HG02870 (cell line): ENCODE measurements around the gene USP44.
"Not testable (repeated sequence)": the region's sequence is repeated elsewhere in the genome, so short reads cannot be mapped to it uniquely, and the experiment has no call there.

Experiments used
- ATAC-seq: cut with Tn5 transposase; IDR thresholded peaks from one replicate; pipeline ENCODE4 v1.9.1; 2021; ENCODE audit warnings: mild to moderate bottlenecking, moderate library complexity; ENCODE audit not compliant: unreplicated experiment

Gene USP44

DNA sequence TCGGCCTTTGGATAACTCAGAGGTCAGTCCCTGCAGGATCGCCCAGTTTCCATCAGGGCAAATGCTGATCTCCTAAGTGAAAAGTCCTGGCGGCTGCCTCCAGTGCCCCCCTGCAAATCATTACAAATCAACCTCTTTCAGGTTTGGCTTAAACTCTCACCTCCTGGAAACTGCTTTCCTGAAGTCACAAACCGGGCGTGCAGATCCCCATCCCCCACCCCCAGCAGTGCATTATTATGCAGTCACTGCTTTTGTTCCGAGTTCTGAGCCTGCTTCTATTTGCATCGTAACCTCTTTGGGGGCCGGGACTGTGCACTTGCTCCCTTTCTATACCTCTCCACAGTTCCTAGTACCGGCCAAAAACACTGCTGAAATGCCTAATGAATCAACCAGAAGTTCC, at the start of gene USP44:
TSS of gene USP44 (minus strand) at position 172 of the 400 bp plus-strand sequence. CDS start 17,220 bp downstream, outside the sequence.
- no peak for ATAC-seq

DNA sequence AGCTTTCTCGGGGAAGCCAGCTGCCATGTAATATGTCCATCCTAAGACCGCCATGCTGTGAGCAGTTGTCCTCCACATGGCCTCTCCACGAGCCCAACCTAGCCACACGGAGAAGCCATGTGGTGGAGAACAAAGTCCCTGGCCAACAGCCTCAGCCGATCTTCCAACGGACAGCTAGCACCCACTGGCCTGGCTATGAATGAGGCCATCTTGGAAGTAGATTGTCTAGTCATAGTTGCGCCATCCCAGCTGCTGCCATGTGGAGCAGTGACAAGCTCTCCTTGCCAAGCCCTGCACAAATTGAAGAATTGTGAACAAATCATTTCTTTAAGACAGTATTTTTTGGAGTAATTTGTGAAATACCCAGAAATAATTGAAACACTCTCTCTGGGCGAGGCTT, 49.3 kb upstream of the USP44 start:
- no peak for ATAC-seq

DNA sequence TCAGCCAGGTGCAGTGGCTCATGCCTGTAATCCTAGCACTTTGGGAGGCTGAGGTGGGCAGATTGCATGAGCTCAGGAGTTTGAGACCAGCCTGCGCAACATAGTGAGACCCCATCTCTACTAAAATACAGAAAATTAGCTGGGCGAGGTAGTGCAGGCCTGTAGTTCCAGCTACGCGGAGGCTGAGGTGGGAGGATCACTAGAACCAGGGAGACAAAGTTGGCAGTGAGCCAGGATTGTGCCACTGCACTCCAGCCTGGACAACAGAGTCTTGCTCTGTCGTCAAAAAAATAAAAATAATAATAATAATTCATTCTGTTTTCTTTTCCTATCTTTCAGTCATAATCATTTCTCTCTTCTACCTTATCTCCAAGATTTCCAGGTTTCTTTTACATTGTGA, 48.6 kb upstream of the USP44 start:
- no peak for ATAC-seq

DNA sequence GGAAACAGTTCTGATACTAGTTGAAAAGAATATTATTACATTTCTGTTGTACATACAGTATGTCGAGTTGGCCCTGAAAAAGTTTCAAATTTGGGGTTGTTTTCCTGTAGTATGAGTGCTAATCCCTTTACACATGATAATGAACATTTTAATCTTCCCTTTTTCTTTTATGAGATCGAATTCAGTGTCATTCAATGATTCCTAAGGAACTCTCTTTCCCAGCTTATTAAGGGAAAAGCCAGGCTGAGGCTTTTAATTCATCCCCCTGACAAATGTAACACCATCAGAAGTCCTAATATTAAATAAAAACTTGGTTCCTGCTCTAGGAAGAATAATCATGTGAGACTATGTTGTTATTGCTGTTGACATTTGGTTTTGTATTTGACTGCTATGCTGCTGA, 42.9 kb upstream of the USP44 start:
- ATAC-seq, result no peak

DNA sequence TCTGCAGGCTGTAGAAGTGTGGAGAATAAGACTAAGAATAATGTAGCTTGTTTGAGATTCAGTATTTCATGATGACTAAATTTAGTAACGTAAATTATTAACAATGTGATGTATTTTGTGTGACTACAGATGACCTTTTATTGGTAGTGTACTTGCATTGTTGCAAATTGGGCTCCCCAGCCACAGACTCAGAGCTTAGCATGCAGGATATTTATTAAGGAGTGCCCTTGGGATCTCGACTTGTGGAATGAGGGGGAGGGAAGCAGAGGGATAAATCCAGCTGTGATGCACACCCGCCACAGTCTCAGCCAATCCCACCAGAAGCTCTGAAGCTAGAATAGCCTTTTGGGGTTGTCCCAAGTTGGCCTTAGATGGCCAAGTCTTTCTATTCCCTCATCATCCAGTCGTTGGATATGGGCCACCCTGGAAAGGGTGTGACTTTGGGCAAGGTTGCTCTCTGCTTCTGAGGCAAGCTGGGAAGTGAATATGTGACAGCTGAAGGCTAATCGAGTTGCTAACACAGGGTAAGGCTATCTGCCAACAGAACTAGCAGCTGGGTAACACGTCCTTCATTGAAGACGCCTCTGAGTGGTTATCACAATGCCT, 42.1 kb upstream of the USP44 start:
- ATAC-seq, result no peak

DNA sequence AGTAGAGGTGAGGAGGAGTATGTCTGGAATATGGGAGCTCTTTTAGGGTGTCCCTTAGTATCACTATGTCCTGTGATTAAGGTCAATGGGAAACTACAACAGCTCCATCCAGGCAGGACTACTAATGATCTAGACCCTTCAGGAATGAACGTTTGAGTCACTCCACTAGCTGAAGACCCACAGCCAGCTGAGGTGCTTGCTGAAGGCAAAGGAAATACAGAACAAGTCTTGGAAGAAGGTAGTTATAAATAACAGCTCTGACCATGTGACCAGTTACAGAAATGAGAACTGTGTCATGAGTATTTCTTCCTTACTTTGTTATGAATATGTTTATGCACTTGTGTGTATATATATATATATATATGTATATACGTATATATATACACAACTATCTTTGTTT, 40.5 kb upstream of the USP44 start:
- ATAC-seq, result no peak

DNA sequence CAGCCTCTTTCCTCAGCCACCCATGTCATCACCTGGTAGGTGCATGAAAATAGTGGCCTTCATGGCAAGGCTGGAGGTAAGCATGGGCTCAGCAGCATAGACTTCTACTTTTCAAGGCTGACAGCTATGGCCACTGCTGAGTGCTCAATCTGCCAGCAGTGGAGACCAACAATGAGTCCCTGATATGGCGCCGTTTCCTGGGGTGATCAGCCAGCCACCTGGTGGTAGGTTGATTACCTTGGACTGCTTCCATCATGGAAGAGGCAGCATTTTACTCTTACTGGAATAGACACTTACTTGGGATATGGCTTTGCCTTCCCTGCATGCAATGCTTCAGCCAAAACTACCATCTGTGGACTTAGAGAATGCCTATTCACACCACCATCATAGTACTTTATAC, 39.5 kb upstream of the USP44 start:
- no peak for ATAC-seq

DNA sequence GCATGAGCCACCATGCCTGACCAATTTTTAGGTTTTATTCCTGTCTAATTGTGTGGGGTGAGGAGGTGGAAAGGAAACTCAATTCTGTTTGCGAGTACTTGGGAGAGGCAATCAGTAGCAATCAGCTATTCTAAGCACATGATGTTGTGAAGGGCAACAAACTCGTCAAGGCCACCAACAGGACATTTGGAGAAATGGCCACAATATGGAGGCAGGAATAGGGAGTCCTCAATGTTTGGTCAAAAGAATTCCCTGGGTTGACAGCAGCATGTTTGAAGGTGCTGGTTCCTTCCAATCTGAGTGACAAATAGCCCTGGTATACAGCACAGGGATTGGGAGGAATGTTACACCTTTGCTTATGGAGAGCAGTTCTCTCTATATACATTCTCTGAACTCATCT, 32.7 kb upstream of the USP44 start:
- no peak for ATAC-seq

DNA sequence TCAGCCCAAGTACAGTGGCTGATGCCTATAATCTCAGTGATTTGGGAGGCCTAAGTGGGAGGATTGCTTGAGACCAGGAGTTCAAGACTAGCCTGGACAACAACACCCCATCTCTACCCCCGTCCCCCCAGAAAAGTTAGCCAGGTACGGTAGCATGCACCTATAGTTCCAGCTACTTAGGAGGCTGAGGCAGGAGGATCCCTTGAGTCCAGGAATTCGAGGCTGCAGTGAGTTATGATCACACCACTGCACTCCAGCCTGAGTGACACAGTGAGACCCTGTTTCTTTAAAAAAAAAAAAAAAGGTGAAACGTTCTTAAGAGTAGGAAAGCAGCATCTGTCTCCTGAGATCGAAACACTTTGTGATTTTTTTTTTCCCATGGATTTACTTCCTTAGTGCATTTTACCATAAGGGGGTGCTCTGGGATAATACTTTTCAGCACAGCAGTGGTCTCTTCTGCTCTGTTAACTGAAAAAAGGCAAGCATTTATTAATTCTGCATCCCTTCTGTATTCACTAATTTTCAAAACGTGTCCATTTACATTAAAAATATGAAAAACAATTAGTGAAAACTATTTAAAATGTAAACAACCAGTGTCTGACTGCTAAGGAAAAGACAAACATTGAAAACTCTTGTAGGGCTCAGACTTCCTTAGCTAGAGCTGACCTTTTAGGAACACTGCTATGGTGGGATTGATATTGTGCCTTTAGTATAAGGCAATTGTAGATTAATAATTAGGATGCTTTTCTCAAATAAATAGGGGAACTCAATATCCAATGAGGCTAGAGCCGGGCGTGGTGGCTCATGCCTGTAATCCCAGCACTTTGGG, 31.2 kb upstream of the USP44 start:
- ATAC-seq, result no peak

DNA sequence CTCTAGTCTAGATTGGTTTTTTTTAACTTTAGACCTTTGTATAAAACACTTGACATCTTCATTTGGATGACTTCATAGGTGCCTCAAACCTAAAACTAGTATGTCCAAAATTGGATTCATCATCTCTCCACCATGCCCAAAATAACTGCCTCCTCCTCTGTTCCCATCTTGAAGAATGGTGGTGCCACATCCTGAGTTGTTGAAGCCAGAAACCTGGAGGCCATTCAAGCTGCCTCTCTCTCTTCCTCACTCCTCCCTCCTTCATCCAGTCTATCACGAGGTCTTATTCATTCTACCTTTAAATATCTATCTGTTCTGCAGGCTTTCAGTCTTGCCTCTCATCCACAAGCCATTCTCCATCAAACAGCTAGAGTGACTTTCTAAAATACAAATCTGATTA, 26.5 kb upstream of the USP44 start:
- ATAC-seq, result no peak

DNA sequence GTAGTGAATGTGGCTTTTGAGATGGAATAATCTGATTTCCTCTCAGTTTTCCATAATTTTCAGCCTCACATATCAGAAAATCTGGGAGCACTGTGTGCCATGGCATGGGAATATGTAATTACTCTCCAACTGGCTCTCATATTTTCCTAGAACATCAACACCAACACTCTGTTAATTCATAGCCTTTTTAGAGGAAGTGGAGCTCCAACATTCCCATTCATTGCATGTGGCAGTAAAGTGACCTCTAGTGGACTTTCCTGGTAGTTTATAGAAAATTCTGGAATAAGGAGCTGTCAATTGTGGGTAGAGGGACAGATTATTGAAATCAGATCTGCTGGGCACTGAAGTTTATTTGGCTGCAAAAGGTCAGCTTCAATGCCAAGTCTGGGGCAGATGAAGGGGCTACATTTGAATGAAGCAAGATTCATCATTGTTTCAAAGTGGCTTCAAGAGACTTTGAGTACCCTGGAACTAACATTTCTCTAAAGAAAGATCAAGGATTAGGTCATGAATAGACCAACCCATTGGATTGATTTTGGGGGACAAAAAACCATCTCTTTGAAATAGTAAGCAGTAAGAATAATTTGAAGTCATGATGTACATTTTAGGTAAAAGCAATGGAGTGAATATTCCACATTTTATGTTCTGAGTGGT, 23.6 kb upstream of the USP44 start:
- no peak for ATAC-seq

DNA sequence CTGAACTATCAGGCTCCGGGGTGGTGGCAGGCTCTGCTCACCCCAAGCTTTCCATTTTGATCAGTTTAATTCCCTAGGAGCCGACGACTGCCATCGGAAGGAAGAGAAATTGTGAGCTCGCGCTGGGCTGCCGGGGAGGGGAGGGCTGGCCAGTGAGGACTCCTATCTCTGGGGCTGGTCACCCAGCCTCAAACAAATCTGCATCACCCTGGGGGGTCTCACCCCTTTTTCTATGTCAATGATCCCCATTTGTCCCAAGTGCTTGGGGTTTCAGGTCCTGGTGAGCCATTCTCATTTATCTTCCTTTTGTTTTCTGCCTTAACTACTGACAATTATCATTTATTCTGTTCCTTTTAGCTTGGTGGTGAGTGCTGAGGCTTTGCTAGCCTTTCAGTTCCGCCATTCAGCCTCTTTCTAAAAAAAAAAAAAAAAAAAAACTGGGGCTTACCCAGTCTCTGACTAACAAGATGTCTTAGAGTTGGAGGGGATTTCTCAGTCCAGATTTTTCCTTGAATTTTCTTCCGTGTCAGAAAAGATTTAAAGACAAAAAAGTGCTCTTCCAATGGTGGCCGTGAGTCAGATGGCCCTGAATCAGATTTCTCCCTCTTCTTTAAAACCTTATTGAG, 22.8 kb upstream of the USP44 start:
- ATAC-seq, result peak; percentile 70

DNA sequence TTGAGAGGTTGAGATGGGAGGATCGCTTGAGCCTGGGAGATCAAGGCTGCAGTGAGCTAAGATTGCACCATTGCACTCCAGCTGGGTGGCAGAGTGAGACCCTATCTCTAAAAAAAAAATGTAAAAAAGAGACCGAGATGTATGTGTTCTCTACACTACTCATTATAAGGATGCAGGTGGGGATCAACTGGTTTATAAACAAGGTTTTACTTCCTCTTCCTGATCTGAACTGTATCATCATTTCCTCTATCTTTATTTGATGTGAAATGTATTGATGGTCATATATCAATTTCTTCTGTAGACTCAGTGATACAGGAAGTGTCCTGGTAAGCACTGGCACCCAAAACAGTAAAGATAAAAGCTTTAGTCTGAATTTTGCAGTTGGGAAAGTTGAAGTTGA, 20.1 kb upstream of the USP44 start:
- no peak for ATAC-seq

DNA sequence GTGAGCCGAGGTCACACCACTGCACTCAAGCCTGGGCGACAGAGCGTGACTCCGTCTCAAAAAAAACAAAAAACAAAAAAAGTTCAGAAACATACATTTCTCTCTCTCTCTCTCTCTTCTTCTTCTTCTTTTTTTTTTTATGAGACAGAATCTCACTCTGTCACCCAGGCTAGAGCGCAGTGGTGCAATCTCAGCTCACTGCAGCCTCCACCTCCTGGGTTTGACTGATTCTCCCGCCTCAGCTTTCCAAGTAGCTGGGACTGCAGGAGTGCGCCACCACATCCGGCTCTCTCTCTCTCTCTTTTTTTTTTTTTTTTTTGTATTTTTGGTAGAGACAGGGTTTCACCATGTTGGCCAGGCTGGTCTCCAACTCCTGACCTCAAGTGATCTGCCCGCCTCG, 16.8 kb upstream of the USP44 start:
- not testable (repeated sequence) for ATAC-seq

DNA sequence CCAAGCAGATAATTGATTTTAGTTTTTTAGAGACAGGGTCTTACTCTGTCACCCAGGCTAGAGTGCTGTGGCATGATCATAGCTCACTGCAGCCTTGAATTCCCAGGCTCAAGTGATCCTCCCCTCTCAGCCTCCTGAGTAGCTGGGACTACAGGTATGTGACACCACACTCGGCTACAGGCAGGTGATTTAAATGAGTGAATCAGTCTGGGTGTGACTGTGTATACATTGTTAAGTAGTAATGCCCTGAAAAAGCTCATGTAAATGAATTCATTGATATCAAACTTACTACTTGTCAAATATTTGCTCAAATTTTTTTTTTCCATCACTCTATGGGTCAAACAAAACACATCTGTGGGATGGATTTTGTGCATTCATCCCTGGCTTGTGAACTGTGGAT, 6.3 kb upstream of the USP44 start:
- ATAC-seq, result no peak

DNA sequence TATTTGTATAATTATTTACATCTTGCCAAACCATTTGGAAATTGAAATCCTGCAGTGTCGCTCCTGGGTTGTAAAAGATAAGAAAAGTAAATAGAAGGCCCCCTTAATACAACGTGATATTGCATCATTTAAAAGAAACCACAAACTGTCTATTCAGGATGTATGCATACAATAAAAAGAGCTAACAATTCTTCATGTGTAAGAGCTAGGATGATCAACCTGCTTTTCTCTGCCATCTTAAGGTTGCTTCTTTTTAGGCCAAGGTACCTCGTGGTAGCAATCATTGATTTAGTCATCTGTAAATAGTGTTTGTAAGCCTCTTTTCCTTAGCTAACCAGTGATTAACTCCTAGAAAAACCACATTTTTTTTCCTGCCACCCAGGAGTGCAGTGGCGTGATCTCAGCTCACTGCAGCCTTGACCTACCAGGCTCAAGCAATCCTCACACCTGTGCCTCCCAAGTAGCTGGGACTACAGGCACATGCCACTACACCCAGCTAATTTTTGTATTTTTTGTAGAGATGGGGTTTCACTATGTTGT, 3.3 kb upstream of the USP44 start:
- ATAC-seq, result no peak

DNA sequence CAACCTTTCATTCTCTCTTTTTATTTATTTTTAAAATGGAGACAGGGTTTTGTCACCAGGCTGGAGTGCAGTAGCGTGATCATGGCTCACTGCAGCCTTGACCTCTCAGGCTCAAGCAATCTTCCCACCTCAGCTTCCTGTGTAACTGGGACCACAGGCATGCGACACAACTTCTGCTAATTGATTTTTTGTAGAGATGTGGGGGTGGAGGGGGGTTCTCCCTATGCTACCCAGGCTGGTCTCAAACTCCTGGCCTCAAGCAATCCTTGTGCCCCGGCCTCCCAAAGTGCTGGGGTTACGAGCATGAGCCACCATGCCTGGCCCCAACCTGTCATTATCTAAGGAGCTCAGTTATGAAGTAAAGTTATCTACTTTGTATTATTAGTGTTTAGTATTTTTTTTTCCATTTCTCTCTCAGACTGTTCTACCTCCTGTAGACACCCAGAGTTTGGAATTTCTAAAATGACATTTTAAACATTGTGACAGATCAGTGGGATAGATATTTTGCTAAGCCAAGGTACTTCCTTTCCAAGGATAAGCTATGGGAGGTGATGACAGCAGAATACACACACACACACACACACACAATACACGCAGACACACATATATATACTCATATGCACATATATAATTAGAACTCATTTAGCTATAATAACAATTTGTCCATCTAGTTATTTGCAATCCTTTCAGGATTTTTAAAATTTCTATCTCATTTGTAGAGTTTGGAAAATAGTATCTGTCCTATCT, 2.1 kb upstream of the USP44 start:
- ATAC-seq, result no peak

DNA sequence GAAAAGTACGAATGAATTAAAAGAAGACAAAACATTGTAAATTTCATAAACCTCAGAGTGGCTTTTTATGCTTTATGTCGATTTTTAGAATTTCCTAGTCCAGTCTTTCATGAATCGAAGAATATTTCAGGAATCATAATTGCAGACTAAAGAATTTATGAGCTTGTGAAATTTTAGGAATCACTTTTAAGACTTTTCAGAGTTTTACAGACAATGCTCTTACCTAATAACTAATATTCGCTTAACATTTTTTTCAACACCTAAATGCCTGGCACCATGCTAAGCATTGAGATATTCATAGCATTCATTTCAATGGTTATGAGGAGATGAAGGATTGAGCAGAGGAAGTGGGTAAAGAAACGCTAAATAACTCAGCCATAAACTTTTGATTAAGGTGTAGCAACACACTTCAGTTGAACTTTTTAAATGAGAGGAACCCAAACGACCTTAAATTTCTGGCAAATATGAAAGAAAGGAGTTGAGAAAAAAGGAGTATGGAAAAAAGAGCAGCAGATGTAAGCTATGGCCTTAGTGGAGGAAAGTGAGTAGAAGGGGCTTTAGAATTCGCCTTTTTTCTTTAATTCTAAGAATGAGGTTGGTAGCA, 739 bp upstream of the USP44 start:
- ATAC-seq, result no peak

DNA sequence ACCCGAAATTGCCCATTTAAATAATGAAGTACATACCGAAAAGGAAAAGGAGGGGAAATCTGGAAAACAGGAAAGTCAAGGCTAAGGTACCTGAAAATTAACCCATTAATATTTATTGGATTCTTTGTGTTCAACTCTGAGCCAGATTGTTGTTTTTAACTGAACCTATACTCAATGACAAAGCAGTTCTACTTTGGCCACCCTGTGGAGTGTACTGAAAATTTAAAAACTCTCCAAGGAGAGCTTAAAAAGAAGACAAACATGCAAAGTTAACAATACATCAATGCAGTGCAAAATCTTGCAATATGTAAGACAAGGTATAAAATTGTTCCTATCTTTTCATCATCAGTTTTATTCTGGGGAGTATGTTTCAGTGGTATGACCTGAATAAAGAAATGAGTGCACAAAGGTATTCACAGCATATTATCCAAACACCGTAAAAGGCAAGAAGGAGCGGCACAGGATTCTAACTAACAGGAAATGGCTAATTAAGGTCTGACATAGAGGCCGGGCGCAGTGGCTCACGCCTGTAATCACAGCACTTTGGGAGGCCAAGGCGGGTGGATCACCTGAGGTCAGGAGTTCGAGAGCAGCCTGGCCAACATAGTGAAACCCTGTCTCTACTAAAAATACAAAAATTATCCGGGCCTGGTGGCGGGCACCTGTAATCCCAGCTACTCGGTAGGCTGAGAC, 1.7 kb downstream of the USP44 start:
- no peak for ATAC-seq
